Activated CD8-positive, alpha-beta memory T cell treated with anti-CD3 and anti-CD28 coated beads, Interleukin-2, amount 50 U/mL, for 24 hours (primary cell): ENCODE measurements around the gene TMEM53.

Experiments used
- DNase-seq: peaks from one replicate; pipeline ENCODE4 v3.0.0-alpha.2; 2020; ENCODE audit errors: extremely low read depth

Gene TMEM53

GRCh38 chr1:44630116-44630515 is 44.2 kb downstream of the TMEM53 start:
- no peak for DNase-seq

- DNase-seq = no peak
These were observed 45.1 kb downstream of the TMEM53 start for GRCh38 chr1:44628962-44629756.

- DNase-seq = no peak
These were observed 48.9 kb downstream of the TMEM53 start for GRCh38 chr1:44625348-44625747.

GRCh38 chr1:44624268-44624901 is 49.9 kb downstream of the TMEM53 start:
- no peak for DNase-seq

- no peak for DNase-seq
These were observed 52.4 kb downstream of the TMEM53 start for GRCh38 chr1:44621841-44622286.

GRCh38 chr1:44620072-44620471 is 54.2 kb downstream of the TMEM53 start:
- no peak for DNase-seq

GRCh38 chr1:44619261-44619900 is 54.9 kb downstream of the TMEM53 start:
- DNase-seq = no peak

- DNase-seq = no peak
These were observed 56.6 kb downstream of the TMEM53 start for GRCh38 chr1:44617703-44618029.

GRCh38 chr1:44616991-44617702 is 57.1 kb downstream of the TMEM53 start:
- DNase-seq = no peak

GRCh38 chr1:44616284-44616990 is 57.8 kb downstream of the TMEM53 start:
- DNase-seq = no peak

GRCh38 chr1:44613941-44614340 is 60.3 kb downstream of the TMEM53 start:
- DNase-seq = no peak

- no peak for DNase-seq
These were observed 62.4 kb downstream of the TMEM53 start for GRCh38 chr1:44611866-44612265.

- no peak for DNase-seq
These were observed 62.9 kb downstream of the TMEM53 start for GRCh38 chr1:44611419-44611818.

GRCh38 chr1:44610527-44611148 is 63.6 kb downstream of the TMEM53 start:
- DNase-seq = no peak

GRCh38 chr1:44609768-44610526 is 64.3 kb downstream of the TMEM53 start:
- no peak for DNase-seq

- no peak for DNase-seq
These were observed 64.9 kb downstream of the TMEM53 start for GRCh38 chr1:44609412-44609767.

GRCh38 chr1:44608141-44608540 is 66.1 kb downstream of the TMEM53 start:
- DNase-seq = no peak

GRCh38 chr1:44606701-44607281 is 67.5 kb downstream of the TMEM53 start:
- no peak for DNase-seq

- DNase-seq = no peak
These were observed 68.2 kb downstream of the TMEM53 start for GRCh38 chr1:44605914-44606615.
